Activated gamma-delta T cell treated with Interleukin-2 at 50 U/mL for 16 hours (primary cell): ENCODE results near the gene RNF214.

Experiments
- DNase-seq: peaks from one replicate; pipeline ENCODE4 v3.0.0-alpha.2; 2020

RNF214 gene

DNA sequence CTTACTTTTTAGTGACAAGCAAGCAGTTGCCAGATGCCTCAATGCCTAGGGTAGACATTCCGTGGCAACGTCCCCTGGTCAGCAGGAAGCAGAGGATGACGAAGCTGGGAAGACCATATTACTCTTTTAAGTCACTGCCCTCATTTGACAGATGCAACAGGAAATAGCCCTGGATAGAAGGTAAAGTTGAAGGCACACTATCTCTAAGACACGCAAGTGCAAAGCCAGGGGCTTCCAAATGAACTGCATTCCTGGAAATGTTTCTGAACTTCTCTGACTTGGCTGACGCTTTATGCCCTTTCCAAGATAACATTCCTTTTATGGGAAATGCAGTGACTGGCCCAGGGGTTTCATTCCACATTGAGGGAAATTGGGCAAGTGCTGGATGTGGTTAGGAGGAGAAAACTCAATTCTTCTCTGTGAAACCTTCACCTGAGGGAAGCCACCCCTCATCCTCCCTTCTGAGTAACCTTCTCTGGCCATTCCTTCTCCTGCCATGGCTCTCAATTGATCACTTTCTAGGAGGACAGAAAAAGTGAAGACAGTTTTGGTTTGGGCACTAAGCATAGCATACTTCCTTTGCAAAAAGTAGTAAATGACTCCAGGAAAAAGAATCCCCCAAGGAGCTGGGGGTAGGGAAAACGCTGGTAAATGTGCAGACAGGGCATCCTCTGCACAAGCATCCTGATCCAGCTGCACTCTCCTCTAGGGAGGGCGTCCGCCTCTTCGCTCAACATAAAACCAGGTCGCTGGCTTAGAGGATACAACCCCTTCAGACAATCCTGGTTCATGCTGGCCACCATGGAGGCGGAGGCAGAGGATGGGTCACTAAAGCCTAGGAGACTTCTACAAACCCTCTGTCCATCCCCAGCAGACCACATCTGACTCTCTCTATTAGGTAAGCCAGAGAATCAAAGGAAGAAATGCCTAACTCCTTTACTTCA lies 15.1 kb upstream of the RNF214 start:
- DNase-seq, result no peak

DNA sequence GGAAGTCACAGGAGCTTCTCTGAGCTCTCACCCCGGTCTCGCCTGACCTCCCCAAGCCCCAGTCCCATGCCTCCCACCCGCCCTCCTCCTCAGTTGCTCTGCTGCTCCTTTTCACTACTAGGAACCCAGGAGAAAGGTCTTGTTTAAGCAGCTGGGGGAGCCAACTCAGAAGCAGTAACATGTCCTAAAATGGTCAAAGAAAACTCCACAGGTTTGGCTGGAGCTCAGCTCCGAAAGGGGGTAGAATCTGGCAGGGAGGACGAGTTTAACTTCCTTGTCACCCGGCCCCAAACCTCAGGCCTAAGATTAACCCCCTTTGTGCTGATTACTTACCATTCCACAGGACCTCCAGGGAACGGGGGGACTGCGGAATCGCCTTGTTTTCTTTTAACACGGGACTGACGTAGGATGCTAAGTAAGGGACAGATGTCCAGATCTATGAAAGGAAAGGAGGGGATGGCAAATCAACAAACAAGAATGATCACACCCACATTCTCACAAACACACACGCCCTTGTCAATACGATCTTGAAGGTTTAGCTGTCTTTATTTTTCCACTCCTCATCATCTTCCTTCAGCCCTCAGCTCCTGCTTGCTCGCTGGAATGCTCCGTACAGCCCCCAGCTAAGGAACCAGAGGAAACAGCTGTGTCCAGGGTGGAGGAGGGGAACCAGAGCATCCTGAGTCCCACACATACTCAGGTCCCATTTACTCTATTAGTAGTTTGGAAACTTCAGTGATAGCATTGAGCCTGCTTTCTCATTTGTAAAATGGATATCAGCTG lies 14.1 kb upstream of the RNF214 start:
- DNase-seq, result no peak

DNA sequence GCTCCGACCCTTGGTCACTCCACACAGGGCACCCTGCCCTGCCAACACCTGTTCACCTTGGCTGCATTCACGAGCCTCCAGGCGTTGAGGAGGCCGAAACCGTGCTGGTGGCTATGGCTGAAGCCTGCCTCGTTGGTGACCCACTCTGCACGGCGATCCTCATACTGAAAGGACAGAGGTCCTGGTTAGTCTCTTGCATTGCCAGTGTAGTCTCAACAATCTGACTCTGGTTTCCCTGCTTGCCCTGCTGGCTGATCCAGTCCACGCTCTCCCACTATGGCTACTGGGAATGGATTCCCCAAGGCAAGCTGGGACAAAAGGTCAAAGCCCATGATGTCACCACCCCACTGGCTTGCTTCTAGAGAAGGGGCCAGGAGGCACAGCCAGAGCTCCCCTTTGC lies 13.5 kb upstream of the RNF214 start:
- no peak for DNase-seq

DNA sequence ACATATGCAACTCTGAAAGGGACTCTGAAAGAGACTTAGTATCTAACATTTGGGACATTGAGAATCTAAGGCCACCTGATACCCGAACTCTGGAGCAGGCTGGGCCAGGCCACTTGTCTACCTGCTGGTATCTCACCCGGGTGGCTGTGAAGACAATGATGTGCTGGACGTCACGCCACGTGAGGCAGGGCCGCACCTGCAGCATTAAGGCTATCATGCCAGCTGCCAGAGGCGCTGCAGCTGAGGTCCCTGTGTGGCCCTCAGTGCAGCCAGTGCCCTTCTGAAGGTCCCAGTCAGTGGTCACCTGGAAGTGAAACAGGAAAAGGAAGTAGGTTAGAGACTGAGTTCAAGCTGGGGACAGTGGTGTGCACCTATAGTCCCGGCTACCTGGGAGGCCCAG lies 13.0 kb upstream of the RNF214 start:
- DNase-seq, result no peak

DNA sequence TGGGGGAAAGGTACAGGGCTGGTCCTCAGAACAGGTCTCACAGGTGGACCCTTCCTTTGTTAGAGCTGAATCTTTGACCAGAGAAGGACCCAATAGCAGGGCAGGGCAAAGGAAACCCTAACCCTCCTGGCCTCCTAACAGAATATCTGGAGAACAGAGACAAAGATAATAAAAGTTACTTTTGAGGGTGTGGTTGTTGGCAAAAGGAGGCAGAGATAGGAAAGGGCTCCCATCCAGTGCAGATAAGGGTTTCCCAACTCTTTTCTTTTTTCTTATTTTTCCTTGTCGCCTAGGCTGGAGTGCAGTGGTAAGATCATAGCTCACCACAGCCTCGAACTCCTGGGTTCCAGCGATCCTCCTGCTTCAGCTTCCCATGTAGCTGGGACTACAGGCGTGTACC lies 12.5 kb upstream of the RNF214 start:
- DNase-seq, result no peak

DNA sequence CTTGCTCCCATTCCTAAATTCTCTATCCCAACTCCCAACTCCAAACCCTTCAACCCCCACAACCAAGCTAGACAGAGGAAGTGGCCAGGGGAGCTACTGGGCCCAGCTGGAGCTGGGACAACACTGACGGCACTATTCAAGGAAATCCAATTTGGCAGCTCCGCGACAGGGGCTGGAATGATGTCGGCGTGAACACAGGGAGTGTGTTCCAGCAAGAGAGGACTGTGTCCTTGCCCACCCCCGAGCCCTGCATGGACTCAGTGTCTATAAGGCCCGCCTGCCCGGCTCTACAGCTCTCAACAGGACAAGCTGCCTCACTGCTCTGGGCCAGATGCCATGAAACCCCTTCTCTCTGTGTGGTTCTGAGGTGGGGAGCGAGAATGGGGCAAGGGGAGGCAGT lies 11.9 kb upstream of the RNF214 start:
- DNase-seq, result no peak

DNA sequence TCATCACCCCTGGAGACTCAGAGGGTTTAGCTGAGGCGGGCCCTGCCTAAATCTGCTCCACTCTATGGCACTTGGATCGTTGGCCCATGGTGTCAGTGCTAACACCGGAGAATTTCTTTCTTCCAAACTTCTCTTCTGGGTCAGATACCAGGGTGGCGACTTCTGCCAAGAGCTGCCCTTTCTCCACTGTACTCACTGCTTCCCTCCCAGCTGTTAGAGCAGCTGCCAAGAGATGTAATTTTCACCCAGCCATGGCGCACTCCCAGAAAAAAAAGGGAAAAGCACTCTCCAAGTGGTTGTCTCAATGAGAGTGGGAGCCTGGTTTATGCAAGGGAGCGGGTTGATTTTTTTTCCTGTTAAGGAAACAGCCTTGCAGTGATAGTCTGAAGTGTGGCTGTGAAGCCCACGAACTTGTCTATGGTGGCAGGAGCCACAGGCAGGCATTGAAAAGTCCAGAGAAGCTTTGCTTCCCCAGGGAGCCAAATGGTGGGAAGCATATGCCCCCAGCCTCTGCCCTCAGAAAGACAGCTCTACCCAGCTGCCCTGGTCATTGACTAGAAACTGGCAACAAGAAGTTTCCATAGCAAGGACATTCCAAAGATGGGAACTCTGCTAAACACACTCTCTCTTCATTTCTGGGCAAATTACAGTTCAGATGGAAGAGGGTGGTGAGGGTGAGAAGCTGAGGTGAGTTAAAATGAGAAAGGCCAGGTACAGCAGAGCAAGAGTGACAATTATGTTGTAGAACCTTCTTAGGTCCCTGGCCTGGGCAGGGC lies 11.3 kb upstream of the RNF214 start:
- no peak for DNase-seq

DNA sequence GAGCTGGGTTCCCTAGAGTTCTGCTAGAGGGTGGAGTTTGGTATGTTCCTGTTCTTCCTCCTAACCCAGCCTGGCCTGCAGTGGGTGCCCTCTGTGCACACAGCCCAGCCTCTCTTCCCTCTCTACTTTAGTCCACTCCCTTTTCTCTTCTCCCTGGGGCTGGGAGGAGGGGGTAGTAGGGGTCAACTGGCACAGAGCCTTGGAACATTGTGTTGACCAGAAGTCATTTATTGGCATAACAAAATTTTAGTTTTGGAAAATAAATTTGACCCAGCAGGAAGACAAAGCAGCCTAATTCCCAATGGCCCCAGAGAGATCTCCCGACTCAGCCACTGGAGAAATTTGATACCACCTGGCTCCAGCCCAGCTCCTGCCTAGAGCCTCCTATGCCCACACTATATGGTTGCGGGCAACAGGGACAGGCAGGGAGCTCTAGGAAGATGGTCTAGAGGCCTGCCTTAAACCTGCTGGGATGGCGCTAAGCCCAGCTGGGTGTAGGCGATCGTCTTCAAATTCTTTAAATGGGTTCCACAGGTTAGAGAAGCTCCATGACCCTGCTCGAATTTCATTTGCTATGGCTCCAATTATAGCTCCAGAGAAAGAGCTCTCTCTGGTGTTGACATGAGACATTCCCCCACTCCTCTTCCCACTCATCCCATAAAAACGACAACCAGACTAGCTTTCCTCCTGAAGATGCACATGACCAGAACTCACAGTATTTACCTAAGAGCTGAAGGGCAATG lies 10.5 kb upstream of the RNF214 start:
- DNase-seq, result no peak

DNA sequence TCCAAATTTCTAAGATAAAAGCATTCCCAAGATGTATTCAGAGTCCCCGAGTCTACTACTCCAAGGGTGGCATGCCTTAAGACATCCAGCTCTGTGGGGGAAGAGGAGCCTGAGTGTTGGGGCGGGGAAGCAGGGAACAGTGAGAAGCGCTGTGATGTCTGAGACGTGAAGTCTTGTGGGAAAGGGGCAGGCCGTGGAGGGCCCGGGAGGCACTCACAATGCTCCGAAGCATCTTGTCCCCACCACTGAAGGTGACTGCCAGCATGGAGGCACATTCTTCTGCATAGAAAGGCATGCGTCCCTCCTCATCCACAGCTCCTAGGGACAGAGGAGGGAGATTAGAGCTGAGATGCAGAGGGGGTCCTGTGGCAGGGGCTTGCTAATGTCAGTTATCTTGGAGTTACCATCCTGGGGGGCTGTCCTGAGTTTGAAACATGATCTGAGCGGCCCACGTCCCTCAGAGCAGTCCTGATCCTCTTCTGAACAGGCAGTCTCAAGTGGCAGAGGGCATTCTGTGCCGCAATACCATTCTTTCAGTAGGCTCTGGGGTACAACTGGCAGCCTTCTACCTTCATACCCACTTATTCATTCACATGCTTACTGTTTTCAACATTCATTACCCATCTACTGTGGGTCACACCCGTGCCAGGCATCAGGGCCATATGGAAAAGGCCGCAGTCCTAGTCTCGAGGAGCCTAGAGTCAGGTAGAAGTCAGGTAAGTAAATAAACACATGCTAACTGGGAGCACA lies 9.3 kb upstream of the RNF214 start:
- no peak for DNase-seq

DNA sequence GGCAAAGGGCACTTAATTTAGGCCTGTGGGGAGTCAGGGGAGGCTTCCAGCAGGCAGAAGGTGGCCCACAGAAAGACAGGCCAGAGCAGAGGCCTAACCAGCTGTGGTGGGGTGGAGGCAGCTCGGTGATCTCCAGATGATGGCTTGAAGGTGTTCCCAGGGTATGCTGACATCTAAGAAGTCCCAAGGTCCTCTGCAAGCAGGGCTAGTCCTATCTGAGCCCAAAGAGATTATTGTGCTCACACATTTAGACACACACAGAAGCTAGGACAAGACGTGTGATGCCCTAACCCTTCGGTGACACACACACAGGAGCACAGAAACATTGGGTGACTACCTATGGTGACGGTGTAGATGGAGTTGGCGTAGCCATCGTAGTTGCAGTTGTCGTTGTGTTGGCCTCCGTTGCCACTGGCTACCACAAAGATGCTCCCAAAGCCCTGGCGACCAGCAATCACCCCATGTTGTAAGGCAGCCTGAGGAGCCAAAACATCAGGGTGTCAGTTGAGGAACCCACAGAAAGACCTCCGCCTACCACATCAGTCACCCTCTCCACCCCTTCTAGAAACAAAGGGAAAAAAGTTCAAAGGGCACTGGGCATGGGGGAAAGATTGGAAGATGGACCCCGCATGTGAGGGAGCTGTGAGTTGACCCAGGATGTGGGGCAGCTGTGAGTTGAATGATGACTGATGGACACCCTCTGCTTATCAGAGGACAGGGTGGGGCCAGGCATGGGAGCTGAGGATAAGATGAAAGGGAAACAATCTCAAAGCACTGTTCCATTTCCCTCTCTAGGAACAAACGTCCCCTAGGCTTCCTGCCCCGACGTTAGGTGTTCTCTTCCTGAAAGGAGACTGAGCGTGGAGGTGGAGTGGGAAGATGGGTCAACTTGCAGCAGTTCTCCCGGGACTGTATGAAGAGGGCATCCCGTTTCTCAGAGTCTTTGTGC lies 8.5 kb upstream of the RNF214 start:
- no peak for DNase-seq

DNA sequence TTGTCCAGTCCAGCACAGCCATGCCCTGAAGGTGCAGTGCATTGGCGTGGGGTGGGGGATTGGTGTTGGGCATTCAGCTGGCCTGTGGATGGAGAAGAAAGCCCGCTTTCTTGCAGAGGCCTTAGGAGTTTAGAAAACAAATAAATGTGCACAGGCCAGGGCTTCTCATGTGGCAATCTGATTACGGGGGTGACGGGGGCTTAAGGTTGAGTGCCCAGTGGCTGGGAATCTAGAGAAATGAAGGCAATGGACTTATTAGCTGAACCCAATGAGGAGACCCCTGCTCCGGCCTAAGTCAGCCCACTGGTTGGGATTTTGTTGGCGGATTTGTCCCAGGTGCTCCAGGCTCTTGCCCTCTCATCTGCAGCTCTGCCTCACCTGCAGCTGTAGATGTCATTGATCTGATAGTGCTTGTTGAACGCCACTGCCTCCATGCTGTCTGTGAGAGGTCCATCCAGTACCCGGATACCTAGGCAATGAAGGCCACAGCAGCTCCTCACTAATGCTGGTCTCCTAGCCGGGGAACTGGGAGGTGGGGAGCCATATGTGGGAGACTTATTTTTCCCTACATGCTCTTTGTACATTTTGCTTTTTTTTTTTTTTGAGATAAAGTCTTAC lies 6.8 kb upstream of the RNF214 start:
- DNase-seq, result no peak

DNA sequence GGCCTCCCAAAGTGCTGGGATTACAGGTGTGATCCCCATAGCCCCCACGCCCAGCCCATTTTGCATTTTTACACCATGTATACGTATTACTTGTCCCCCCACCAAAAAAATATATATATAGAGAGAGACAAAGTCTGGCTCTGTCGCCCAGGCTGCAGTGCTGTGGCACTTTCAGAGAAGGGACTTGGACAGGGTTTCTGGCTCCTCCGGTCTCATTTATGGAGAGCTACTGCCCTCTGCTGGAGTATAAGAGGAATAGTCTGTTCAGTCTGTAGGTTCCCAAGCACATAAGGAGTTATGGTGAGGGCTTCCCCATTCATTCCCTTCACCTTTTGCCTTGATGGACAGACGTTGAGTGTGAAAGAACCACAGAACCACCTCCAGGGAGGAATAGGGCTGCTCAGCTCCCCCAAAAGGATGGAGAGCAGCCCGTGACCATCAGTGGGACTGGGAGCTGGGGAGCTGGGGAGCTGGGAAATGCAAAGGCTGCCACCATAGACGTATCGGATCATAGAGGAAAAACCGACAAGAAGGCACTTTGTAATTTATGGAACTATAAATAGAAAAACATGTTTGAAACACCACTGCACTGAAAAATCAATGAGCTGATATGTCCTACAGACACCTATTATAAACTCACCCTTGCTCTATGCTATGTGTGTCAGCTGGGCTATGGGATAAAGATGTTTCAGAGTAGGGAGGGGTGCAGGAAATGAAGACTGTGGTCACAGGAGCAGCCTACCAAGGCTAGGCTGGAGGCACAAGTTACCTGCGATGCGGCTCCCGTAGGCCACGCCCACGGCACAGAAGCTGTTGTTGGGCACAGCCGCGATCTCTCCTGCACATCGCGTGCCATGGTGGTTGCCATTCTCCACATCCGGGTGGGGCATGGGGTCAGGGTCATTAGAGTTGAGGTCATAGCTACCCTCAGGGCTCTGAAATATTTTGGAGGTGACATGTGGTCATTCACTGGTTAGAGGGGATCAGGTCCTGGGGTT lies 5.8 kb upstream of the RNF214 start:
- peak; percentile 37 for DNase-seq

DNA sequence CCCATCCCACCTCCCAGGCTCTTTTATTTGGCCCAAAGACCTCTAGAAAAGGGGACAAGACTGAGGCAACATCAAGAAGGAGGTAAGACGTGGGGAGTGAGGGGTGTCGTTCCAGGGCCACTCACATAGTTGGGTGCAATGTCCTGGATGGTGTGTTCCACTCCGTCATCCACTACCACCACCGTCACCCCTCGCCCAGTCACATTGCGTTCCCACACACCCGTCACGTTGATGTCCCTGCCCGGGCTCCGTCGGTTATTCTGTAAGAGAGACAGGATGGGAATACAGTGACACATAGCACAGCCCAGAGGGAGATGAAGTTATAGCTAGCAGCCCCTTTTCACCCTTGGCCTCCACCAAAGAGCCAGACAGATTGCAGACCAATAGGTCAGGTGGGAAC lies 4.4 kb upstream of the RNF214 start:
- no peak for DNase-seq

DNA sequence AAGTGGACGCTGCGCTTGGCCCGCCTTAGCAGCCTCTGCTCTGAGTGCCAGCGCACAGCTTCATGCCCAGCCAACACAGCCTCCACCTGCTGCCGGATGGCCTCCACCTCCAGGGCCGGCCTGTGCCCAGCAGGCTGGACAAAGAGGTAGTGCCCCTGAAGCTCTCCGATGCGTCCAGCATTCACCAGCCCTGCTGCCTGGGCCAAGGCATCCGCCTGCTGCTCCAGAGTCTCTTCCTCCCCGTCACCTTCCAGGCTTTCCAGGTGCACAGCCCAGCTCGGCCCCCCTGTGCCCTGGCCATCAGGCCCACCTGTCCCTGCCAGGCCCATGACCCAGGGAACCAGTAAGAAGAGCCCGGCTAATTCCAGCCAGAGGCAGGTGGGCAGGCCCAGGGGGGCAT lies 3.1 kb upstream of the RNF214 start:
- no peak for DNase-seq

DNA sequence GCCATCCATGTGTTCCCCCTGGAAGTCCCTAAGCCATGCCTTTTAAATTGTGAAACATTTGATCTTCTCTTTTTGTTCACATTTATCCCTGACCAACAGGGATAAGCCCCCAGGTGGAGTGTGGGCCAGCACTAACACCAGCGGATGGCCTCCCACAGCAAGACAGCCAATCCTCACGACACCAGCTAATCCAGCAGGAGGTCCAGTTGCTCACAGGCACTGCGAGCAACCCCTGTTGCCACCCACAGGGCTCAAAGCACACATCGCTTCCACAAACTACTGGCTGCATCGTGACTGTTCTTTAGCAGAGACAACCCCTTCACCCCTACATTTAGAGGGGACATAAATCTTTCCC lies 2.6 kb upstream of the RNF214 start:
- DNase-seq, result no peak

DNA sequence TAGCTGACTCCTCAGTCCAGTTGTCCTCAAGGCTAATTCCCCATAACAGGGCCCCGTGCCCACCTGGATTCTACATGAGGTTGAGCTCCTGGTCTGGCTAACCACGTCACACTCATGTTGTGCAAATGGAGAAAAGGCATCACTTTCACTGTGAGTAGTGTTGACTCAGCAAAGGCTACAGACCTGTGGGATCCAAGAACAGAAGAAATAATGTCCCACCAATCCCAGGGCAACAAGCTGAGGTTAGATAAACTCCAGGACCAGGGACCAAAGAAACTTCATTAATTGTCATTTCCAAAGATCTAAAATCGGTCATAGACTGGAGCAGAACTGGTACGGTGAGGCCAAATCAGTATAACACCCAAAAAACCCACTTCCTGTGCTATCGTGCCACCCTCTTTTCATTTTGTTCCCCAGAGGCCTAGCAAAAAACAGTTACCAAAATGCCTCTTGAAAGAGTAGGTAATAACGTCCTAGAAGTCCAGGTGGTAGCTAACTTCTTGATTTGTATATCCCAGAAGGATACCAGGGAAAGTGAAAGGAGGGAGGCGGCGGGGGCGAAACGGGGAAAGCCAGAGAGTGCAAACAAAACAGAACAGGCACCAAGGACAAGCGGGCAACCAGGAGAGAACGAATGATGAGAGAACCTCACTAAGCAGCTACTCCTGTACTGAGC lies 2.0 kb upstream of the RNF214 start:
- peak; percentile 42 for DNase-seq

DNA sequence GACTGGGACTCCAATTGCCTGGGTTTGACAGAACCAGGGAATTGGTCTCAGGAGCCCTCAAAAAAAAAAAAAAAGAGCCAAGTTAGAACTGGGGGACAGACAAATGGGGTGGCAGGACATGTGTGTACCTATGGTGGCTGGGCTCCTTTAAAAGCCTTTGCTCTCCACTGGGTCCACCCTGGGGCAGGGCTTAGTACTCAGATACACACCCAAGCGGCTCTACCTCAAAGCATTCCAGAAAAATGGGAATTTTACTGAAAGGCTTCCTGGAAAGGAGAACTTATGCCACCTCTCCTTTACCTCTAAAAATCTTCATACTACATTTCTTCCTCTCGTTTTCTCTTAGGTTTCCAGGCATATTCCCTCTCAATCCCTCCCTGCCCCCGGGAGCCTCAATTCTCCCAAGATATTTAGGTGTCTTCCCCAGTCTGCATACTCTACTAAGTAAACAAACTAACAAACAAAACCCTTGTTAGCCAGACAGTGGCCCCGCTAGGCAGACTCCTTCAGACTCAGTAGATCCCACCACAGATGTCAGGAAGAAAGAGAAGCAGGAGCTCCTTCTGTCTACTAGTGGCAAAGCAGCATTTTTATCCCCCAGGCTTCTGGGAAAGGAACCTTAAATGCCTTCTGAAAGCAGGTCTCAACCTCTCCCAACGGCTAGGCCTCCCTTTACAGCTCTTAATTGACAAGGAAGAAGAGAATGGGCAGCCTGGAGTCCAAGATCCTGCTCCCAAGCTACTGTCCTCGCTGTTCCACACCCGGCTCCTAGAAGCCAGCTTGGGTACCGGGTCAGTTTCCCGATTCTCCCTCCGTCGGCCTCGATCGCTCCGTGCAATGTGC lies 1.3 kb upstream of the RNF214 start:
- DNase-seq, result no peak

DNA sequence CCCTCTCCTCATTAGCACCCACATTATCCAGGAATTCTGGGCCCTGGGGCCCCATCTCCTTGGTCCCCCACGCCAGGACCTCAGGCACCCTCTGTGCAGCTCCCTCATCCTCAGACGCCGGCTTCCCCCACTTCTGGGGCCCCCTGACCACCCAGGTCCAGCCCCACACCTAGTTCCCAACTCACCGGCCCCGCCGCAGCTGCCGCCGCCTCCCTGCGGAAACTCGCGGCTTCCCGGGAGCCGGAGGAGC lies 704 bp upstream of the RNF214 start, which contains the start of gene PCSK7:
Gene PCSK7 (minus strand): TSS at position 232 of the 250 bp plus-strand sequence. CDS start 2,229 bp downstream, outside the sequence.
- no peak for DNase-seq
